Prostate gland (tissue), 2 donors: ENCODE data around the gene ZNF536.

Source experiments
- POLR2A ChIP-seq: fragments of 450-650 bp; IDR thresholded peaks from one replicate; pipeline ENCODE4 v1.6.1; 2016; ENCODE audit warnings: antibody characterized with exemption, mild to moderate bottlenecking
- POLR2AphosphoS5 ChIP-seq: sonication (generic); formaldehyde crosslinking; IDR thresholded peaks from one replicate; pipeline ENCODE4 v1.6.1; 2017; ENCODE audit warnings: antibody characterized with exemption
- TF ChIP-seq, protein P1 (sequence below), 4 experiments: fragments of 200-600 bp in 2 of 4; fragments of 450-650 bp in 2 of 4; sonication (generic) in 2 of 4; IDR thresholded peaks; 1 replicate in 3 of 4; 2 replicates in 1 of 4; pipeline ENCODE4 v1.5.1; 2016 to 2019; ENCODE audit warnings: antibody characterized with exemption in 4 of 4, mild to moderate bottlenecking in 2 of 4, moderate library complexity in 2 of 4

DNA sequence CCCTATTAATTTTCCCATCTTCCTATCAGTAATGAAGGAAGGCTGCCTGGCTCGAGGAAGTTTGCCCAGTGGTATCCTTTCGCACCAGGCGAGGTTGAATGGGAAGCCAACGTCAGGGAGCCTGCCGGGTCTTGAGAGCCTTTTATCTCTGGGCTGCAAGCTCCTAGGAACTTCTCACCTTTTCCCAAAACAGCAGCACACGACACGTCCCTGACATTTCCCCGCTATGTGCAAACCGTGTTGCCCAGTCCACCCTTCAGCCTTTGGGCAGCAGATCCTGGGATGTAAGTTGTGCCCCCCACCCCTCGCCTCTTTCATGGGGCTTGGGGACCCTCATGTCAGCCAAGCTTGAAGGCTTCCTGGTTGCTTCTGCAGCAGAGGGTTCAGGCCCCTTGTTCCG lies 179.1 kb downstream of the ZNF536 start:
- TF ChIP-seq, protein P1, sequence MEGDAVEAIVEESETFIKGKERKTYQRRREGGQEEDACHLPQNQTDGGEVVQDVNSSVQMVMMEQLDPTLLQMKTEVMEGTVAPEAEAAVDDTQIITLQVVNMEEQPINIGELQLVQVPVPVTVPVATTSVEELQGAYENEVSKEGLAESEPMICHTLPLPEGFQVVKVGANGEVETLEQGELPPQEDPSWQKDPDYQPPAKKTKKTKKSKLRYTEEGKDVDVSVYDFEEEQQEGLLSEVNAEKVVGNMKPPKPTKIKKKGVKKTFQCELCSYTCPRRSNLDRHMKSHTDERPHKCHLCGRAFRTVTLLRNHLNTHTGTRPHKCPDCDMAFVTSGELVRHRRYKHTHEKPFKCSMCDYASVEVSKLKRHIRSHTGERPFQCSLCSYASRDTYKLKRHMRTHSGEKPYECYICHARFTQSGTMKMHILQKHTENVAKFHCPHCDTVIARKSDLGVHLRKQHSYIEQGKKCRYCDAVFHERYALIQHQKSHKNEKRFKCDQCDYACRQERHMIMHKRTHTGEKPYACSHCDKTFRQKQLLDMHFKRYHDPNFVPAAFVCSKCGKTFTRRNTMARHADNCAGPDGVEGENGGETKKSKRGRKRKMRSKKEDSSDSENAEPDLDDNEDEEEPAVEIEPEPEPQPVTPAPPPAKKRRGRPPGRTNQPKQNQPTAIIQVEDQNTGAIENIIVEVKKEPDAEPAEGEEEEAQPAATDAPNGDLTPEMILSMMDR (IDR thresholded peaks at IDR 0.05), result no peak
- TF ChIP-seq POLR2A (no peak), POLR2AphosphoS5 (no peak)
